Activated CD4-positive, alpha-beta T cell treated with anti-CD3 and anti-CD28 coated beads, Interleukin-2, Interleukin-6, amounts not matched to agents 100 ng/mL and 50 ng/mL, durations not matched to agents 16 hours and 8 hours (primary cell): ENCODE results near the gene PAAF1.

Experiments
- DNase-seq: peaks from one replicate; pipeline ENCODE4 v3.0.0-alpha.2; 2020

The PAAF1 gene

DNA sequence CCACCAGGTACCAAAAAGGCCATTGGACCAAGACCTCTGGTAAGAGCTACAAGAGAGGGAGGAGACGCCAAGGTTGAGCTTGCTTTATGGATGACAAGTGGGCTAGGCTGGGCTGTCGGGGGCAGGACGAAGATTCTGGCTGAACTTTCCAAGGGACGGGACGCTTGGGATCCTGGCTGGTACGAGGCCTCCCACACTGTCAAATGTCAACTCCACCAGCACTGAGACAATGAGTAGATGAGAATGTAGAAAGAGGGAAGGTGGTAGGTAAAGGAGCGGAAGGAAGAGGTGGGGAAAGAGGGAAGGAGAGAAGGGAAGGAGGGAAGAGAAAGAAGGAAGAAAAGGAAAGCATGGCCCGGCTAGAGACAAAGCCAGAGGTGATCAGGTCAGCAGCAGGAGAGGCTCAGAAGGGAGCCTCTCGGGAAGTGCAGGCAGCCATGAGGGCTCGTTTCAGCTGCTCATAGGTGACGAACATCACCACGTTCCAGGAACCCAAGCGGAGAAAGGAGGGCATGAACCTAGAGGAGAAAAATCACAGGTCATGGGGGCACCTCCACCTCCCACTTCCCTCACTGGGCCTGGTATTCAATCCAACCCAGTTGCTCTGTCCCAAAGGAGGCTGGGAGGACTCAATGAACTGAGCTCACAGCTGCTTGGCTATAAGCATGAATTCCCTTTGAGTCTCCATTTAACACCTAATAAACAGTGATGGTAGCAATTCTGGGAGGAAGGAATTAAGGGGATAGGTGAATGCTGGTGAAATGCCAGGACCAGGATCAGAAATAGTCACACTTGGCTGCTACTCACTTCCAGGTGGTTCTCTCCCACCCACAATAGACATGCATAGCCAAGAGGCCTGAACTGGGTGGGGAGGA, 98.0 kb downstream of the PAAF1 start:
- no peak for DNase-seq

DNA sequence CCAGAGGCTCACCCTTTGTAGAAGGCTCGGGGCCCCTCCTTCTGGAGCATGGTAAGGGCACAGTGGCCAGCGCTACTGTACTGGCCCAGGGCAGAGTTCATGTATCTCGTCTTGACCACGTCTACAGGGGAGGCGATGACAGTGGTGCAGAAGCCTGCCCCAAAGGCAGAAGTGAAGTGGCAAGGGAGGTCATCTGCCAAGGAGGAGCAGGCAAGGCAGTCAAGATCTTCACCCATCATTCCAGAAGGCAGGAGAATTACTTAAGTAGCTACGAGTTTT, 98.6 kb downstream of the PAAF1 start:
- DNase-seq, result no peak

DNA sequence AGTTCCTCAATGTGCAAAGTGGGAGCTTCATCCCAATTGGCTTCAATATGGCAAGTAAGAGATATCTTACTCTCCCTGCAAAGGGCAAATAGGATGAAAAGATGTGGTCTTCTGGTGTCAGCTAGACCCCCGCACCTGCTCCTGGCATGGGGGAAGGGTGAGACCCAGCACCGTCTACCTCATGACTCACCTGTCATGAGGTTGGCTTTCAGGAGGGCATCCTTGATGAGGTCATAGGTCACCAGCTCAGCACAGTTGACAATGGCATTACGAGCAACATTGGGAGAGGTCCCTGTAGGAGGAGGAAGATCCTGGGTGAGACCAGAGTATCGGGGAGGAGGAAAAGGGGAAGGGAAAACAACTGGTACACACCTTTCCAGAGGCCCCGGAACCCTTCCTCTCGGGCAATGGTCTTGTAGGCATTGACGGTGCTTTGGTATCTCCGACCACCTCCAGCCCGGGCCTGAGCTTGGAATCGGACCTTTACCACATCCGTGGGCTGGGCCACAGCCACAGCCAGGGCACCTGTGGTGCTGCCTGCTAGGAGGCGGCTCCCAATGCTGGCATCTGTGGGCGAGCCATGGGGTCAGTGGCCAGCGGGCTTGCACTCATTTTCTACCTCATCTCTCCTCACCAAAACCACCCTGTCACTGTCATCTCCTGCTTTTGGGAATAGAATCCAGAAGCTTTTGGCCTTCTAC, 99.8 kb downstream of the PAAF1 start:
- DNase-seq, result no peak

DNA sequence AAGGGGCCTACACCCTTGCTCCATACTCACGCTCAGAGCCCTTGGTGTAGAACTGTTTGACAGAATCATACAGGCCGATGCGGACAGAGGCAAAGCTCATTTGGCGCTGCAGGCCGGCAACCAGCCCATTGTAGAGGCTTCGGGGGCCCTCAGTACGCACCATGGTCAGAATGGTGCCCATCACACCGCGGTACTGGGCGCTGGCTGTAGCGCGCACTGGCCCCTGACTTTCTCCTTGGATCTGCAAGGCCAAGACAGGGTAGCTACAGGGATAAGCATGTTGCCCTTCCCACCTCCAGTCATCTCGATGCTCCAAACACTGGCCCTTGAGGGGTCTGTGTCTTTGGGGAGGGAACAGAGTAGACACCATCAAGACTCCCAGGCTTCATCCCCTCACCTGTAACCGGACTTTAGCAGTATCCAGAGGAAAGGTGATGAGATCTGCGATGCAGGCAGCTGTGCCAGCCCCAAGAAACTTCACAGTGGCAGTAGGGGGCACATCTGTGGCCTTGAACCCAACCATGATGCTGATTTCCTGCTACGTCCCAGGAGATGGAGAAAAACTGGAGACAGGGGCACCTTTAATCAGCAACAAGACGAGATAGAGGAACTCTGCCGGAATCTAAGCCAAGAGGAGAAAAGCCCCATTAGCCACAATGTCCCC, 101.2 kb downstream of the PAAF1 start:
- DNase-seq, result no peak

DNA sequence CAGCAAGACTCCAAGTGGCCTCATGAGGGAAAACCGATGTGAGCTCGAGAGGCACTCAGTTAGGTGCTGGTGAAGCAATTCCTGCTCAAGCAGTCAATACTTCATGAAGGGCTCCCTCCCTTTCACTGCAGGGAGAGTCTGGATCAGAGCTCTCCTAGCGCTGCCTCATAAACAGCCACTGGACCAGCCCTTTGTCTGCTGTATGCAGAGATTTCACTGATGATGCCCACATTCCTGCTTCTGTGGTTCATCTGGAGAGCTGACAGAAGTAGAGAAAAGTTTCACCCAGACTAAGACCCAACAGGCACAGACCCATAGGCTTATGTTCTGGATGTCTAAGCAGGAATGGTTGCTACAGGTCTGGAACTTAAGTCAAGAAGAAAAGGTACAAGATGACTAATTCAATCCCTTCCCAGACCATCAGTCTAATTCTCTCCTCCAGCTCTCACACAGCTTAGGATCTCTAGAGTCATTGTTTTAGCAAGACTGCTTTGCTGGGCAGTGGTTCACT, 101.8 kb downstream of the PAAF1 start:
- no peak for DNase-seq

DNA sequence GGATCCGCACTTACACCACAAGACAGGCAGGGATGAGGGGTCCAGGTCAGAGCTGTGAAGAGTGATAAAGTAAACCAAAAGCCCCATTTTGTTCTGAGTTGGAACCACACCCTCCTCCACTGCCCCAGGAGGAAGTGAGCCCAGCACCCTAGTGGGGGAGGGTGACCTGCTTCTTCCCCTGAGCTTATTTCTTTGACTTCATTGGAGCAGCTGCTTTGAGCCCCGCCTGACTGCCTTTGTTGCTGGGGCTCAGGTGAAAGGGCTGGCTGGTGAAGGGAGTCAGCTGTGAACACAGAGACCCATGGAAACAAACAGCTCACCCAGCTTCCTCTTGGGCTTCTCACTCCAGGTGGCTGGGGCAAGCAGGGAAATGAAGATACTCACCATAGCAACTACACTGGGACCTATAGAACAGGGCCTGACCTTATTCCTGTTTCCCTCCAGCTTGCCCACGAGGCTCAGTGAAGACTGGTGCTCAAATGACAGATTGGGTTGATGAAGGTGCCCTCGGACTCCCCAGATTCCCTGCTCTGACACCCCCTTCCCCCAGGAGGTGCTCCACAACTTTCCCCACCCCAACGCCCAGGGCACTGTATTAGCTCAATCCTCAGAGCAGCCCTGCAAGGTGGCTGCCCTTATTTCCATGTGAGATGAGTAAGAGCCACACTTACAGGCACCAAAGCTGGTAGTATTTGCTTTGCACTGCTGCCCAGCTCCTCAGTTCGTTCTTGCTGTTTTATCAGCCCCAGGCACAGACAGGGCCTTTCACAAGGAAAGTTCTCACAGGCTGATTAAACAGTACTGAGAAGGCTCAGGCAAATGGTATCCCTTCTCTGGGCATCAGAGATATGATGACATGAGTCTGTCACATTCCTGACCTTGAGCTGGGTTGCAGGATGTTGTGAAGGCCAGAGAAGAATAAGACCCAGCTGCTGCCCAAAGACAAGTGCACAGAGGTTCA, 103.5 kb downstream of the PAAF1 start:
- peak; percentile 80 for DNase-seq
